HG03139 (cell line): ENCODE measurements around the gene MT1H.
"Not testable (repeated sequence)": the region's sequence is repeated elsewhere in the genome, so short reads cannot be mapped to it uniquely, and the experiment has no call there.

Experiments used
- ATAC-seq: cut with Tn5 transposase; IDR thresholded peaks from one replicate; pipeline ENCODE4 v1.9.1; 2021; ENCODE audit not compliant: unreplicated experiment

Gene MT1H

DNA sequence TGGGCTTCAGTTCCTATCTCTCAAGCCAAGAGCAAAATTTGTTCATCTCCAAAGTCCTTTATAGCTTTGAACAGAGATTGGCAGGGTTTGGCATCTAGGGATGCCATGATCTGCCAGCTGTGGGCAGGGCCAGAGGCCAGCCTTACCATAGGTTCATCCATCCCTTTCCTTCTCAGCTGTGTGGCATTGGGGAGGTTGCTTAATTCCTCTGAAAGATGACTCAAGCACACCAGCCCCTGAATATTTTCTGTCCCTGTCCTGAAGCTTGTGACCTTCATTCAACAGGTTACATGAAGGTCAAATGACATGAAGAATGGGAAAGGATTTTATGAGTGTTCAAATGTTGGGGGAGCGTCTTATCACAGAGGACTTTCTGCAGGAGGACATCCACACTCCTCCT, 5.1 kb upstream of the MT1H start:
- ATAC-seq, result no peak

DNA sequence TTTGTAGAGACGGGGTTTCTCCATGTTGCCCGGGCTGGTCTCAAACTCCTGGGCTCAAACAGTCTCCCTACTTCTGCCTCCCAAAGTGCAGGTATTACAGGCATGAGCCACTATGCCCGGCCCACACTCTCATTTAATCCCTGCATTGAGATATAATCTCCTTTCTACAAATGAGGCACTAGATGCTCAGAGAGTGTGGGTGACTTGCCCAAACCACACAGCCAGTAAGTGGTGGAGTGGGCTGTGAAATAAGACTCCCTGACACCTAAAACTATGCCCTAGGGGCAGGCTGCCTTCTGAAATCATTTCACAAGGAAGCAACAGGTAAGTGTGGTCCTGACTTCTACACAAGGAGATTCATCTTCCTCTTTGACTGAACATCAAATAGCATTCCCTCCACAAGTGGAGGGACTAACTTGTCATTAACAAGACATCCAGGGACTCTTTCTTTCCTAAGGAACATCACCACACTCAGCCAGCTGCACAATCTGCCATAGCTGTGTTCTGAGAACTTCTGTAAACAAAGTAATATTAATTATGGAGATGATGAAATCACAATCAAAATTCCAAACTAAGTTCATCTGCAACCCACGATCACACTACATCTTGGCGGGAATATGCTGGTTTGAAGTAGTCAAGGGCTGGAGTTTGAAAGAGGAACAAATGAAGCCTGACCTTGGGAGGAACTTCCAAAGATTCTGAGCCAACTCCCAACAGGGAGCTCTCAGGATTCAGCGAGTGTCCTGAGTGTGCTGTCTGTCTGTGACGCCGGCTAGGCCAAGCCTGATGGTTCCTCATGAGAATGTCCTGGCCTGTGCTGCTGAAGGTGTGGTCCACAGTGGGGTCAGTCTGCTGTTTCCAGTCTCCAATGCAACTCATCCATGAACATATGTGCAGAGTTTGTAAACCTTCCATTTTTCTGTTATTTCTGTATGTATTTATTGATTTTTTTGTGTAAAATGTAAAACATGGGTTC, 4.0 kb upstream of the MT1H start:
- ATAC-seq, result not testable (repeated sequence)

DNA sequence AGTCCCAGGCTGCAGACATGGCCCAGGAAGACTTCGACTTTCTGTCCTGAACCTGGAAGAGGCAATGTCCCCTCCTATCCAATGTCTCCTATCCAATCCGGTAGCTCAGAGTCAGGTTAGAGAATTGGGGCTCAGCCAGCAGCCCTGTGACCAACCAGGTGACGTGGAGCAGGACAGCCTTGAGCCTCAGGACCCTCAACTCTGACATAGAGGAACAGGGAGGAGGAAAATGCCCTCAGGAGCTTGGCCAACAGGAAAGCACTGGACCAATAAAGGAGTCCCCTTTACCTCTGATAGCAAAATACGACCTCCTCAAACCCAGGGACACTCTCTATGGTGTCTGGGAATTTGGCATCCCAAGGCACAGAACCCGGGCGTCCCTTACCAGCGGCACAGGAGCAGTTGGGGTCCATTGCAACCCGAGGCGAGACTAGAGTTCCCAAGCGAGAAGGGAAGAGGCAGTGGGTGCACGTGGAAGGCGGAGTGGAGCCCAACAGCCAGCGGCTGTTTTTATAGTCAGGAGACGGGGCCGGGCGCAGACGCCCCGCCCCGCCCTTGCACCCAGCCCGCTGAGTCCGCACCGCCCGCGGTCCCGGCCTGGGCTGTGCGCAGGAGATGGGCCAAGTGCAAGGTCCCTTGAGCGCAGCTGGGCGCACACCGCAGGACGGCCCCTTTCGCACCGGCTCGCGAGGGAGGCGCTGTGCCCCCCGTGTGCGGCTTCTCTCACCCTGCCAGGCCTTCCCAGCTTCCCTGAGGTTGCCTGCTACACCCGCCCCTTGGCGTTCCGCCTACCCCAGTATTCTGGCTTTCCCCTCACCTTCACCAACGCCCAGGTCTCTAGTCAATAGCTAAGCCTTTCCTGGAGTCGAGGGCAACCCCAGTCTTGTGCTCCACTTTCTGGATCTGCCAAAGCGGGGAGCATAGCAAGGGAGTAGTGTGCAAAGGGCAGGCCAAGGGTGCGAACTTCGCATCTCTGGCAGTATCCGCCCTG, 1.7 kb upstream of the MT1H start, which contains the start of gene MT1G:
Gene MT1G (minus strand): TSS at position 485 of the 991 bp plus-strand sequence. CDS start 72 bp downstream, at position 413.
- ATAC-seq, result no peak

DNA sequence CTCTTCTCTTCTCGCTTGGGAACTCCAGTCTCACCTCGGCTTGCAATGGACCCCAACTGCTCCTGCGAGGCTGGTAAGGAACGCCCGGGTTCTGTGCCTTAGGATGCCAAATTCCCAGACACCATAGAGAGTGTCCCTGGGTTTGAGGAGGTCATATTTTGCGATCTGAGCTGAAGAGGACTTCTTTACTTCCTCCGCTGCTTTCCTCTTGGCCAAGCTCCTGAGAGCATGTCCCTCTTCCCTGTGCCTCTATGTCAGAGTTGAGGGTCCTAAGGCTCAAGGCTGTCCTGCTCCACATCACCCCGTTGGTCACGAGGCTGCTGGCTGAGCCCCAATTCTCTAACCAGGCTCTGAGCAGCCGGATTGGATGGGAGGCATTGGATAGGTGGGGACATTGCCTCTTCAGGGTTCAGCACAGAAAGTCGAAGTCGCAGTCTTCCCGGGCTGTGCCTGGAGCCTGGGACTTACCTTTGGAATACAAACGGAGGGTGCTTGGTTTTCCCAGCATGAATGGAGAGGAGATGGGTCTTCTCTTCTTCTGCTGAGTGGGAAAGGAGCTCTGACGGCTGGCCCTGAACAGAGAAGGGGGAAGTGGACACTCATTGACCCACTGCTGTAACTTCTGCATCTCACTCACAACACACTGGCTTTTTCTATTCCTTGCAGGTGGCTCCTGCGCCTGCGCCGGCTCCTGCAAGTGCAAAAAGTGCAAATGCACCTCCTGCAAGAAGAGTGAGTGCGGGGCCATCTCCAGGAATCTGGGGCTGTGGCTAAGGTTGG, 416 bp downstream of the MT1H start:
- ATAC-seq, result no peak

DNA sequence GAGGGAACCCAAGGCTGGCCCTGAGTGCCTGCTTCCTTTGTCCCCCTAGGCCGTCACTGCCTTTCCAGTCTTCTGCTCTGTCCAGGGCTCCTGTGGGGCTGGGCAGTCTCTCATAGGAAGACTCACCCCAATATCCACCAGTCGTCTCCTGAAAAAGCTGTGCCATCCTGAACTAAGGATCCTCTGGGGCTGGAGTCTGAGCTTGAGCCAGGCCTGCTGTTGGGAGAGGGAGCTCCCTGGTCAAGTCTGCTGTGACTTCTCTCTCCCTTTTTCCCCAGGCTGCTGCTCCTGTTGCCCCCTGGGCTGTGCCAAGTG, 963 bp downstream of the MT1H start:
- no peak for ATAC-seq

DNA sequence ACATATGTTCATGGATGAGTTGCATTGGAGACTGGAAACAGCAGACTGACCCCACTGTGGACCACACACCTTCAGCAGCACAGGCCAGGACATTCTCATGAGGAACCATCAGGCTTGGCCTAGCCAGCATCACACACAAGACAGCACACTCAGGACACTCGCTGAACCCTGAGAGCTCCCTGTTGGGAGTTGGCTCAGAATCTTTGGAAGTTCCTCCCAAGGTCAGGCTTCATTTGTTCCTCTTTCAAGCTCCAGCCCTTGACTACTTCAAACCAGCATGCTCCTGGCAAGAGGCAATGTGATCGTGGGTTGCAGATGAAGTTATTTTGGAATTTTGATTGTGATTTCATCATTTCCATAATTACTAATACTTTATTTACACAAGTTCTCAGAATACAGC, 2.1 kb downstream of the MT1H start:
- not testable (repeated sequence) for ATAC-seq

DNA sequence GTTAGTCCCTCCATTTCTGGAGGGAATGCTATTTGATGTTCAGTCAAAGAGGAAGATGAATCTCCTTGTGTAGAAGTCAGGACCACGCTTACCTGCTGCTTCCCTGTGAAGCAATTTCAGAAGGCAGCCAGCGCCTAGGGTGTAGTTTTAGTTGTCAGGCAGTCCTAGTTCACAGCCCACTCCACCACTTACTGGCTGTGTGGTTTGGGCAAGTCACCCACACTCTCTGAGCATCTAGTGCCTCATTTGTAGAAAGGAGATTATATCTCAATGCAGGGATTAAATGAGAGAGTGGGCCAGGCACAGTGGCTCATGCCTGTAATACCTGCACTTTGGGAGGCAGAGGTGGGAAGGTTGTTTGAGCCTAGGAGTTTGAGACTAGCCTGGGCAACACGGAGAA, 2.6 kb downstream of the MT1H start:
- ATAC-seq, result not testable (repeated sequence)

DNA sequence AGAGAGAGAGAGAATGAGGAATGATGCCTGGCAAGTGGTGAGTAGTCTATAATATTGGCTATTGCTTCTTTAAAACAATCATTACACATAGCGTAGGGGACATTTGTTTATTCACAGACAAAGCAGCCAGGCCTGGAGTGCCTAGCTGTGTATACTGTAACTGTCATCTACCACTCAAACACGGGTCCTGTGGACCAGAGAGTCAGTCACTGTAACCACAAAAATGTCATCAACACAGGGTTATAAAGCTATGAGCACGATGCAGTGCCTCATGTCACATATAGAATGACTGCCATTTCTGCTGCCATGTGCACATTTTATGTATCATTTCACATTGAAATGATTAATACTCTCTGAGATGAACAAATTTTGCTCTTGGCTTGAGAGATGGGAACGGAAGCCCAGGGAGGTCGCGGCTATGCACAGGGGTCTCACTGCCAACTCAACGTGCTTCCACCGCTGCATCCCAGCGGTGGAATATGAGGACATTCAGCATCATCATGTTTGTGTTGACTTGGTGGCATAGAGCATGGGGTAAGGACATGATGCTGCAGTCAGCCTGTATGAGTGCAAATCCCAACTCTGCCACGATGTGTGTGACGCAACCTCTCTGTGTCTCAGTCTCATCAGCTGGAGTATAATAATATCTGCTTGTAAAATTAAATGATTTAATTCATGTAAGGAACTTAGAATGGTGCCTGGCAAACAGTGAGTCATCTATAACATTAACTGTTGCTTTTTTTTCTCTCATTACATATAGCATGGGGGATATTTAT, 3.3 kb downstream of the MT1H start:
- ATAC-seq, result no peak

DNA sequence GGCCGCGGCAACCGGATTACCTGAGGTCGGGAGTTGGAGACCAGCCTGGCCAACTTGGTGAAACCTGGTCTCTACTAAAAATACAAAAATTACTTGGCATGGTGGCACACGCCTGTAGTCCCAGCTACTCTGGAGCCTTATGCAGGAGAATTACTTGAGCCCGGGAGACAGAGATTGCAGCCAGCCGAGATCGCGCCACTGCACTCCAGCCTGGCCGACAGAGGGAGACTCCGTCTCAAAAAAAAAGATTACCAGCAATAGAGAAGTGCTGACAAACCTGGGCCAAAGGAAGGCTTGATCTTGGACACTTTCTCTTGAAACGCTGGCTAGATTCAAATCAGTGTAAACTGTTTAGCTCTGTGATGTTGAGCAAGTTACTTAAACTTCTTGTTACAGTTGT, 4.3 kb downstream of the MT1H start:
- ATAC-seq, result no peak

DNA sequence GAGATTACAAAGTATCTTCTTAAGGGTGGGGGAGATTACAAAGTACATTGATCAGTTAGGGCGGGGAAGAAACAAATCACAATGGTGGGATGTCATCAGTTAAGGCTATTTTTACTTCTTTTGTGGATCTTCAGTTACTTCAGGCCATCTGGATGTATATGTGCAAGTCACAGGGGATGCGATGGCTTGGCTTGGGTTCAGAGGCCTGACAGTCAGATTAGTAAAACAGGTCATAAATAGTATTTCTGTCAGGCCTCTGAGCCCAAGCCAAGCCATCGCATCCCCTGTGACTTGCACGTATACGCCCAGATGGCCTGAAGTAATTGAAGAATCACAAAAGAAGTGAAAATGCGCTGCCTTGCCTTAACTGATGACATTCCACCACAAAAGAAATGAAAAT, 5.0 kb downstream of the MT1H start:
- ATAC-seq, result not testable (repeated sequence)

DNA sequence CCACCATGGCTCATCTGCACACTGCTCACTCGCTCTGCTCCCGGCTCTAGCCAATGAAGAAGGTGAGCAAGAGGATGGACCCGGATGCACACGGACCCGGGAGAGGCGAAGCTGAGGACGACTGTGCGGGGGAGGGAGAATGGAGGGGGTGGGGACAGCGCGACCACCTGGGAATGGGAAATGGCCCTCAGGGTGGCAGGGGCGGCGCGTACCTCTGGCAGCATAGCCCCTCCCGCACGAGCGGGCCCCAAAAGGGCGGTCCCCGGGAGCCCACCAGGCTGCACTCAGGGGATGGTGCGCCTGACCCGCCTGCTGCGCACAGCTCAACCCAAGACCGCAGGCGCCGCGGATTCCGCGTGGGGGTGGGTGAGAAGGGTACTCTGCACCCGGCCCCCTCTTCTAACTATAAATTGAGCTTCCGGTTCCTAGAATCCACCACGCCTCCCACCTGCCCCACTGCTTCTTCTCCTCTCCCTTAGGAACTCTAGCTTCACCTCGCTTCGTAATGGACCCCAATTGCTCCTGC, 6.1 kb downstream of the MT1H start:
- ATAC-seq, result no peak

DNA sequence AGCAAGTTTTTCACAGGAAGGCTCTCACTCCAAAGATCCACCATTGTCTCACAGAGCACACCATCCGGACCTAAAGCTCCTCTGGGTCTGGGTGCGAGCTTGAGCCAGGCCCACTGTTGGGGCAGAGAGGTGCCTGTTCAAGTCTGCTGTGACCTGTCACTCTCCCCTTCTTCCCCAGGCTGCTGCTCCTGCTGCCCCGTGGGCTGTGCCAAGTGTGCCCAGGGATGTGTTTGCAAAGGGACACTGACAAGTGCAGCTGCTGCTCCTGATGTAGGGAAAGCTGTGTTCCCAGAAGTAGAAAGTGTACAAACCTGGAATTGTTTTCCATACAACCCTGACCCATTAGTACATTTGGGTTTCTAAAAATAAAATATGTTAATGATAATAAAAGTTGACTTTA, 7.9 kb downstream of the MT1H start:
- no peak for ATAC-seq

DNA sequence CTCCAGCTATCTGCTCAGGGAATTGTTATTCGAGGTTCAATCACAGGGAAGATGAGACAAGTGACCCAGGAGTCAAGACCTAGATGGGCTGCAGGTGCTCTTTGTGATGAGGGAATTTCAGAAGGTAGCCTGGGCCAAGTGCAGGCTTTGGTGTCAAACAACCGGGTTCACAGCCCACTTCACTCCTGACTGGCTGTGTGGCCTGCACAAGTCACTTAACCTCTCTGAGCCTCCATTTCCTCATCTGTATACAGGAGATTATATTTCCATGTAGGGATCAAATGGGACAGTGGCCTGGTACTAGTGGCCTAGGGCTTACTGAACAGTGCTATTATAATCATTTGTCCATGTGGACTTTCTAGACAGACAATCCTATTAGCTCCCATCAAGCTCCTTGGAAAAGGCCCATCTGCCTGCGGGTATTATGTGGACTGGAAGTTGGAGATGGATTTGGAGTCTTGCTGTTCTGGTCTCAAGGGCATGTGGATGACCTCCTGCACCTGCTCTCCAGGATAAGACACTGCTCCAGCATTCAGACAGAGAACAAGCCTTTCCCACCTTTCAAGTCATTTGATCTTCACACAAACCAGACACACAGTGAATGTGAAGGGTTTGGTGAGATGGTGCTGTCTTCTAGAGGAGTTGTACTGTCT, 9.6 kb downstream of the MT1H start:
- no peak for ATAC-seq

DNA sequence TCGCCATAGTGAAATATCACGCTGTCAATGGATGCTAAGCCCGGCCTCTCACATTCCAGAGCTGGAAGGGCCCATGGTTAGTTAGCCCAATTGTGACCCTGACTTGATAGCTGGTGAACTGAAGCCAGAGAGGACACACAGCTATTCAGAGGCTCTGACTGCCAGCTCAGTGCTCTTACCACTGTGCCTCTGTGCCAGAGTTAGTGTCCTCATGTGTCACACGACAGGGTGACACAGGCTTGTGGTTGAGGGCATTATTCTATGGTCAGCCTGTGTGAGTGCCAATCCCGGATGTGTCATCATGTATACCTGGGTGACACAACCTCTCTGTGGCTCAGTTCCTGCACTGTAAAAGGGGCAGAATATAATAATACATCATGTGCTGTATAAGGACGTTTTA, 10.2 kb downstream of the MT1H start:
- ATAC-seq, result no peak

DNA sequence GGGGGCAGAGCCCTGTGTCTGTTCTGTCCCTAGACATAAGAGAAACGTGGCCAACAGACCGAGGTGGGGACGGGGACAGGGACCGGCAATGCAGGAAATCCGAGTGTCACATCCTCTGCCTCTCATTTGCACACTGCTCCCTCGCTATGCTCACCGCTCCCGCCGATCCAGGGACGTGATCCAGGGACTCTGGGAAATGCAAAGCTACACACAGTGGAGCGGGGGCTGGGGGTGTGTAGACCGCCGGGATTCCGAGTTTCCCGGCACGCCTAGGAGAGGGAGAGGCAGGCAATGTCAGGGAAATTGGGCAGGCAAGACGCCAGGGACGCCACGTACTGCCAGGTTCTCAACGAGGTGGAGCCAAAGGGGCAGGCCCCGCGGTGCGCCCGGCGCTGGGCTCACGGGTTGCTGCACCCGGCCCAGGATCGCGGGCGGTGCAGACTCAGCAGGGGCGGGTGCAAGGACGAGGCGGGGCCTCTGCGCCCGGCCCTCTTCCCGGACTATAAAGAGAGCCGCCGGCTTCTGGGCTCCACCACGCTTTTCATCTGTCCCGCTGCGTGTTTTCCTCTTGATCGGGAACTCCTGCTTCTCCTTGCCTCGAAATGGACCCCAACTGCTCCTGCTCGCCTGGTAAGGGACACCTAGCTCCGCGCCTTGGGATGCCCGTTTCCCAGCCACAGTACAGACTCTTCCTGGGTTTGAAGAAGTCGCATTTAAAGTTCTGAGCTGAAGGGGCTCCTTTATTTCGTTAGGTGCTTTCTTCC, 12.5 kb downstream of the MT1H start, which contains the start of gene MT1X:
Gene MT1X (plus strand): TSS at position 532 of the 764 bp plus-strand sequence. CDS start 71 bp downstream, at position 603.
- ATAC-seq, result peak; percentile 97

DNA sequence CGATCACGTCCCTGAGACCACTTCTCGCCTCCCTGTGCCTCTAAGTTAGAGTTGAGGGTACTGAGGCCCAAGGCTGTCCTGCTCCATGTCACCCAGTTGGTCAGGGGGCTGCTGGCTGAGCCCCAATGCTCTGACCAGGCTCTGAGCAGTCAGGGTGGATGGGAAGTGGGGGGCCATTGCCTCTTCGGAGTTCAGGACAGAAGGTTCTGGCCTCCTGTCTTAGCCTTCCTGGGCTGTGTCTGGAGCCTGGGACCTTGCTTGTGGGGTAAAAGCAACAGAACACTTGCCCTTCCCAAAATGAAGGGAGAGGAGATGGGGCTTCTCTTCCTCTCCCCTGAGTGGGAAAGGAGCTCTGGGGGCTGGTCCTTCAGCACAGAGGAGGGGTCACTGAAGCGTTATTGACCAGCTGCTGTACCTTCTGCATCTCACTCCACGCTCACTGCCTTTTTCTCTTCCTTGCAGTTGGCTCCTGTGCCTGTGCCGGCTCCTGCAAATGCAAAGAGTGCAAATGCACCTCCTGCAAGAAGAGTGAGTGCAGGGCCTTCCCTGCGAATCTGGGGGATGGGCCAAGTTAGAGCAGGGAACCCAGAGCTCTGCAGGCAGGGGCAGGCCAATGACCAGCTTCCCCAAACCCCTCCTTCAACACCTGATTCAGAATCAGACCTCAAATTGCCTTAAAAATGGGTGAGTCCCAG, 13.2 kb downstream of the MT1H start:
- peak; percentile 5 for ATAC-seq

DNA sequence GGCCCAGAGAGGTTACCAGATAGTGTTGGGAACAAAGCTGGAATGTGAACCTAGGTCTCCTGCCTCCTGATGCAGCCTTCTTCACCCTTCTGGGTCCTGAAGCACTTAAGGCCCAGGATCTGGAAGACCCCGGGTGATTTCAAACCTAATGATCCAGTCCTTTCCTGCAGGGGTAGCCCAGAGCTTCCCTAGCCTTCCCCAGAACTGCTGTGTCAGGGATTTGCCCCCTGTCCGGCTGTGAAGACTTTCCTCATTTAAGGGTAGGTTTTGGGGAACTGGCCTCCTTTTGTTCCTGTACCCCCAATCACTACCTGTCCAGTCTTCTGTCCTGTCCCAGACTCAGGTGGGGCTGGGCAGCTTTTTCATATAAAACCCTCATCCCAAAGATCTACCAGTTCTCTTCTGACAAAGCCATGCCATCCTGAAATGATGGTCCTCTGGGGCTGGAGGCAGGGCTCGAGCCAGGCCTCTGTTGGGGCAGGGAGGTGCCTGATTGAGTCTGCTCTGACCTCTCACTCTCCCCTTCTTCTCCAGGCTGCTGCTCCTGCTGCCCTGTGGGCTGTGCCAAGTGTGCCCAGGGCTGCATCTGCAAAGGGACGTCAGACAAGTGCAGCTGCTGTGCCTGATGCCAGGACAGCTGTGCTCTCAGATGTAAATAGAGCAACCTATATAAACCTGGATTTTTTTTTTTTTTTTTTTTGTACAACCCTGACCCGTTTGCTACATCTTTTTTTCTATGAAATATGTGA, 14.0 kb downstream of the MT1H start:
- ATAC-seq, result no peak
